Endothelial cell (in vitro differentiated cells): ENCODE results near the gene SF3B1. TPM values are rescaled to one million over a fixed set of nuclear protein-coding genes. Genes with fewer than 3 reads are reported as not detected.

Source experiments
- DNase-seq: peaks from one replicate; pipeline ENCODE4 v3.0.0; 2021; ENCODE audit warnings: low spot score
- H3K27ac Mint-ChIP-seq: one replicate; pipeline ENCODE4 v1.8.0; 2021; ENCODE audit warnings: mixed read lengths, inconsistent platforms; ENCODE audit not compliant: unreplicated experiment
- H3K27me3 Mint-ChIP-seq: one replicate; pipeline ENCODE4 v1.8.0; 2021; ENCODE audit warnings: mild to moderate bottlenecking, moderate library complexity, mixed read lengths, inconsistent platforms; ENCODE audit not compliant: unreplicated experiment
- H3K36me3 Mint-ChIP-seq: one replicate; pipeline ENCODE4 v1.8.0; 2021; ENCODE audit warnings: mild to moderate bottlenecking, low read depth, mixed read lengths, inconsistent platforms; ENCODE audit not compliant: unreplicated experiment
- H3K4me1 Mint-ChIP-seq: one replicate; pipeline ENCODE4 v1.8.0; 2021; ENCODE audit warnings: mild to moderate bottlenecking, mixed read lengths, inconsistent platforms; ENCODE audit not compliant: unreplicated experiment
- H3K4me3 Mint-ChIP-seq: one replicate; pipeline ENCODE4 v1.8.0; 2021; ENCODE audit warnings: mild to moderate bottlenecking, mixed read lengths, inconsistent platforms; ENCODE audit not compliant: unreplicated experiment
- H3K9me3 Mint-ChIP-seq: one replicate; pipeline ENCODE4 v1.8.0; 2021; ENCODE audit warnings: mixed read lengths, inconsistent platforms; ENCODE audit not compliant: unreplicated experiment
- total RNA-seq: library from RNA; stranded (reverse); fragmentation: NEBNext Ultra II Directional; extraction: Animal tissue kit (Norgen Biotek cat#: 25700); gene quantifications from one replicate; pipeline ENCODE4 v1.2.1, GENCODE V29; 2021; ENCODE audit not compliant: unreplicated experiment
- TF ChIP-seq, protein P1 (sequence below): fragments of 200-600 bp; sonication (generic); IDR thresholded peaks from one replicate; pipeline ENCODE4 v1.5.0; 2021; ENCODE audit warnings: antibody characterized with exemption; ENCODE audit not compliant: unreplicated experiment

SF3B1 gene
- total RNA-seq, 1 donor from 2014 or later = 401 TPM

DNA sequence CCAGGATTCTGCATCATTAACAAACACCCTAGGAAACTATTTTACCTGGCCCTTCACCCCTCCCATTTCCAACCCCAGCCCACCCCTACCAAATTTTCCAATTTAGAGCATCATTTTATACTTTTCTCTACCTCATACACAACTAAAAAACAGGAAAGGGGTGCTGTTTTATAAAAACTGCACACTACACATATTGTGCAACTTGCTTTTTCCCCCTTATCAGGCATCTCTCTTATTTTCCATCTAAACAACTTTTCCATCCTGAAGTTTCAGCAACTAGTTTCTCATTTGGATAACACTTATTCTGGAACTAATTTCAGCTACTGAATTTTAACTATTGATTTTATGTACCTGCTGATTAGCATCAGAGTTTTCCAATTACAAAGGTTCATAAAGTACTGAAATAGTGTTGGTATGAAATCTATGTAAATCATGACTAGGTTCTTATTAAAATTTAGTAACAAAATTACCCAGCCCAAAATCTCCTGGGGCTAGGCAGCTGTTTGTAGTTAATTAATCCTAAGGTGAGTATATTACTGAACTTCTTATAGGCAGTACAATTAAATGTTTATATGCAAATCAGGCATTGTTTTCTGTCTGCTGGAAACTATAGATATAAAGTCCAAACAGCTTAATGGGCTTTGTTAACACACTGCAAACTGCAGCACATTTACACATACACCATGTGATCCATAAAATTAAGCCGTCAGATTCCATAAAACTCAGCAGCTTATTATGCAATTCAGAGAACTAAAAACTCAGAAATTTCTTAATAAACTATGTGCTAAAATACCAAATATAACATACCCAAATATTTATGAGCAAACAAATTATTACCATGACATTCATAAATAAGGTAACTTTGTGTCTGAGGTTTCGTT lies 7.9 kb downstream of the SF3B1 start:
- Mint-ChIP-seq H3K4me3 (no peak overlapping the region), H3K27ac (no peak overlapping the region), H3K4me1 (peaks cover 21% of the 10 kb centered on the region), H3K27me3 (peaks cover 4% of the 10 kb centered on the region), H3K9me3 (no peaks in the 10 kb centered on the region), H3K36me3 (peaks cover 12% of the 10 kb centered on the region)
- DNase-seq = no peak
- TF ChIP-seq, protein P1, sequence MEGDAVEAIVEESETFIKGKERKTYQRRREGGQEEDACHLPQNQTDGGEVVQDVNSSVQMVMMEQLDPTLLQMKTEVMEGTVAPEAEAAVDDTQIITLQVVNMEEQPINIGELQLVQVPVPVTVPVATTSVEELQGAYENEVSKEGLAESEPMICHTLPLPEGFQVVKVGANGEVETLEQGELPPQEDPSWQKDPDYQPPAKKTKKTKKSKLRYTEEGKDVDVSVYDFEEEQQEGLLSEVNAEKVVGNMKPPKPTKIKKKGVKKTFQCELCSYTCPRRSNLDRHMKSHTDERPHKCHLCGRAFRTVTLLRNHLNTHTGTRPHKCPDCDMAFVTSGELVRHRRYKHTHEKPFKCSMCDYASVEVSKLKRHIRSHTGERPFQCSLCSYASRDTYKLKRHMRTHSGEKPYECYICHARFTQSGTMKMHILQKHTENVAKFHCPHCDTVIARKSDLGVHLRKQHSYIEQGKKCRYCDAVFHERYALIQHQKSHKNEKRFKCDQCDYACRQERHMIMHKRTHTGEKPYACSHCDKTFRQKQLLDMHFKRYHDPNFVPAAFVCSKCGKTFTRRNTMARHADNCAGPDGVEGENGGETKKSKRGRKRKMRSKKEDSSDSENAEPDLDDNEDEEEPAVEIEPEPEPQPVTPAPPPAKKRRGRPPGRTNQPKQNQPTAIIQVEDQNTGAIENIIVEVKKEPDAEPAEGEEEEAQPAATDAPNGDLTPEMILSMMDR = no peak

- no peak overlapping the region for H3K4me3 Mint-ChIP-seq
- TF ChIP-seq, protein P1 = no peak
- DNase-seq = no peak
- H3K4me1 Mint-ChIP-seq = peaks cover 11% of the 10 kb centered on the region
- peak overlapping the region; percentile 64 for H3K27ac Mint-ChIP-seq
- H3K9me3 Mint-ChIP-seq = no peaks in the 10 kb centered on the region
- H3K36me3 Mint-ChIP-seq = peaks cover 12% of the 10 kb centered on the region
- H3K27me3 Mint-ChIP-seq = no peaks in the 10 kb centered on the region
Observed at GRCh38 chr2:197425550-197425949, 9.3 kb downstream of the SF3B1 start.

DNA sequence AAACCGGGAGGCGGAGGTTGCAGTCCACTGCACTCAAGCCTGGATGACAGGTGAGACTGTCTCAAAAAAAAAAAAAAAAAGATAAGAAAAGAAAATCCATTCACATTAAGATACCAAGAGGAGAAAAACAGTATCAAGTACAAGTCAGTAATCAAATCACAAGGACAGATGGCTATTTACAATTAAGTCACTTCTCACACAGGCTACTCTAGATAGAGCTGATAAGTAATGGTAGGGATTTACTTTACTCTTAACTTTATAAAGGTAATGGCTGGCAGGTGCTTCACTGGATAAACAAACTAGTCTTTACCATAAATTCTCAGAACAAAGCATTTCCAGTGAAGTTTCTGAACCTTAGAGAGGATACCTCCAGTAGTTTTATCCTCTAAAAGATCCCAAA lies 11.5 kb downstream of the SF3B1 start:
- no peak overlapping the region for H3K27ac Mint-ChIP-seq
- TF ChIP-seq, protein P1 = no peak
- H3K36me3 Mint-ChIP-seq = peaks cover 9% of the 10 kb centered on the region
- H3K4me1 Mint-ChIP-seq = peaks cover 7% of the 10 kb centered on the region
- DNase-seq = no peak
- no peak overlapping the region for H3K4me3 Mint-ChIP-seq
- no peaks in the 10 kb centered on the region for H3K27me3 Mint-ChIP-seq
- H3K9me3 Mint-ChIP-seq = no peaks in the 10 kb centered on the region

DNA sequence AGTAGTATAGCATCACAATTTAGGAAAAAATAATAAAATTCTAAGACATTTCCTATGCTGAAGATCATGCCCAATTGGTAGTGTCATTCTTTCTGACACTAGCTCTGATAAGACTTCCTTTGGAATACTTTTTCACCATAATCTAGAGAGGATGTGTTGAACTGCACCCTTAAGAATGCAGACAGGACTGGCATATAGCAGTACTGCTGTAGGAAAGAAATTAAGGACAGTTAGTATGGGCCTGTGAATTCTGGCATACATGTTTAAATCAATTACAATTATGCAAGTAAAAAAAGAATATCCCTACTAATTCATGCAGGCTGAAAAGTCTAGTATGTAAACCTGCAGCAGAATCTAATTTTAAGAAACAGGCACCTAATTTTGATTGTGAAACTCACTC lies 15.4 kb downstream of the SF3B1 start:
- Mint-ChIP-seq H3K4me1 (no peaks in the 10 kb centered on the region), H3K9me3 (no peaks in the 10 kb centered on the region), H3K27ac (no peak overlapping the region), H3K4me3 (no peak overlapping the region), H3K27me3 (no peaks in the 10 kb centered on the region), H3K36me3 (peaks cover 36% of the 10 kb centered on the region)
- TF ChIP-seq, protein P1 = no peak
- DNase-seq = no peak

GRCh38 chr2:197416268-197416667 lies 18.6 kb downstream of the SF3B1 start:
- Mint-ChIP-seq H3K27ac (no peak overlapping the region), H3K27me3 (no peaks in the 10 kb centered on the region), H3K36me3 (peaks cover 36% of the 10 kb centered on the region), H3K4me1 (no peaks in the 10 kb centered on the region), H3K4me3 (peak overlapping the region; percentile 42), H3K9me3 (no peaks in the 10 kb centered on the region)
- DNase-seq = no peak
- TF ChIP-seq, protein P1 = no peak
